Gastroesophageal sphincter (tissue), 3 donors: Measurements from ENCODE around the gene FRMD5.

Experiments used
- CTCF ChIP-seq, 4 experiments: fragments of 200-600 bp in 2 of 4; fragments of 450-650 bp in 2 of 4; sonication (generic) in 1 of 4; IDR thresholded peaks; one replicate each; pipeline ENCODE4 v1.5.1; 2017 to 2019; ENCODE audit warnings: antibody characterized with exemption in 4 of 4, mild to moderate bottlenecking in 2 of 4, moderate library complexity in 2 of 4
- POLR2A ChIP-seq, 2 donors: fragments of 450-650 bp; IDR thresholded peaks; one replicate each; pipeline ENCODE4 v1.6.1; 2017; ENCODE audit warnings: antibody characterized with exemption in 2 of 2, mild to moderate bottlenecking in 2 of 2, moderate library complexity in 1 of 2
- POLR2AphosphoS5 ChIP-seq: sonication (generic); formaldehyde crosslinking; IDR thresholded peaks from one replicate; pipeline ENCODE4 v1.6.1; 2017; ENCODE audit warnings: antibody characterized with exemption

- TF ChIP-seq POLR2A (IDR thresholded peaks at IDR 0.05) (no peak), CTCF (IDR thresholded peaks at IDR 0.05) (no peak), POLR2AphosphoS5 (no peak)
These were observed 314.5 kb downstream of the FRMD5 start for GRCh38 chr15:43880406-43881194.
